ENCODE data around the gene KCNMA1. TPM values are rescaled to one million over a fixed set of nuclear protein-coding genes. Genes with fewer than 3 reads are reported as not detected.

KCNMA1 gene
- total and polyA plus RNA-seq, 2 donors from 2014 or later = 4.2 to 8.9 TPM

DNA sequence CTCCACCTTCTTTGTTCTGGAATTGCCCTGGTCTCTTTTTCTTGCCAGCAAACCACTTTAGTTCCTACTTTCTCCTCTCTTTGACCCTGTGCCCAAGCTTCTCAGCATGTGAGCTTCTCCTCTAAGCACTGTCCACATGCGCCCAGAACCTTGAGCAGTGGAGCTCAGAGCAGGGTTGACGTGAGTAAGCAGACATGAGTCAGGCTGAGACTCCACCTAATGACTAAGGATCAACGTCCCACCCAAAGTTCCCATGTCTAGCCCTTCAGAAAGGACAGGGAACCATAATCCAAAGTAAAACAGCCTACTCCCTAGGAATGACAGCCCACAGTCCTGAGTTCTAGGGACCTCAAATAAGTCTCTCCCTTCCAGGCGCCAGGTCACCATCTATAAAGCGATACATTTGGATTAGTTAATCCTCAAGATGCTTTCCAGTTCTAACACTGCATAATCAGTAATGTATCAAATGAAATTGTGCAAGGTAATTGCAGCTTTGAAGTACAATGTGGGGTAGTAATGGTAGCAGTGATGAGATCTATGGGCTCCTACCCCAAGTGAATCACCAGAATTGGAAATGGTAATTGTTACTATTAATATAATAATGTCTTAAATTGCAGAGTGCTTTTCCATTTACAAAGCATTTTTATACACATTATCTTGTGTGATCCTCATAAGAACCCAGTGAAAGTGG, 44.5 kb downstream of the KCNMA1 start:
- Histone ChIP-seq H3K4me1 (ENCODE audit: control insufficient read depth in 2 of 3, insufficient read depth in 2 of 3, low read depth in 1 of 3, low read length in 3 of 3) (no peaks in the 10 kb centered on the region), H3K4me3 (ENCODE audit: low read length in 3 of 3) (no peak overlapping the region), H3K9me3 (ENCODE audit: control insufficient read depth in 2 of 3, insufficient read depth in 1 of 3, low read length in 3 of 3) (no peaks in the 10 kb centered on the region), H3K36me3 (ENCODE audit: control insufficient read depth in 2 of 3, insufficient read depth in 3 of 3, low read length in 3 of 3) (no peaks in the 10 kb centered on the region), H3K27ac (ENCODE audit: low read depth in 2 of 2, low read length in 2 of 2) (no peak overlapping the region), H3K9ac (ENCODE audit: low read length in 3 of 3) (no peak overlapping the region), H3K27me3 (ENCODE audit: control insufficient read depth, insufficient read depth, low read length) (no peaks in the 10 kb centered on the region)
- FAIRE-seq = no peak
- TF ChIP-seq, protein P1, sequence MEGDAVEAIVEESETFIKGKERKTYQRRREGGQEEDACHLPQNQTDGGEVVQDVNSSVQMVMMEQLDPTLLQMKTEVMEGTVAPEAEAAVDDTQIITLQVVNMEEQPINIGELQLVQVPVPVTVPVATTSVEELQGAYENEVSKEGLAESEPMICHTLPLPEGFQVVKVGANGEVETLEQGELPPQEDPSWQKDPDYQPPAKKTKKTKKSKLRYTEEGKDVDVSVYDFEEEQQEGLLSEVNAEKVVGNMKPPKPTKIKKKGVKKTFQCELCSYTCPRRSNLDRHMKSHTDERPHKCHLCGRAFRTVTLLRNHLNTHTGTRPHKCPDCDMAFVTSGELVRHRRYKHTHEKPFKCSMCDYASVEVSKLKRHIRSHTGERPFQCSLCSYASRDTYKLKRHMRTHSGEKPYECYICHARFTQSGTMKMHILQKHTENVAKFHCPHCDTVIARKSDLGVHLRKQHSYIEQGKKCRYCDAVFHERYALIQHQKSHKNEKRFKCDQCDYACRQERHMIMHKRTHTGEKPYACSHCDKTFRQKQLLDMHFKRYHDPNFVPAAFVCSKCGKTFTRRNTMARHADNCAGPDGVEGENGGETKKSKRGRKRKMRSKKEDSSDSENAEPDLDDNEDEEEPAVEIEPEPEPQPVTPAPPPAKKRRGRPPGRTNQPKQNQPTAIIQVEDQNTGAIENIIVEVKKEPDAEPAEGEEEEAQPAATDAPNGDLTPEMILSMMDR (IDR thresholded peaks at IDR 0.05; ENCODE audit: borderline replicate concordance, extremely low read depth, insufficient read depth) = no peak
- peak in 1 of 5 donors; percentile 9 for DNase-seq
- intact Hi-C loops (cut with DNase I) = no loop called here

DNA sequence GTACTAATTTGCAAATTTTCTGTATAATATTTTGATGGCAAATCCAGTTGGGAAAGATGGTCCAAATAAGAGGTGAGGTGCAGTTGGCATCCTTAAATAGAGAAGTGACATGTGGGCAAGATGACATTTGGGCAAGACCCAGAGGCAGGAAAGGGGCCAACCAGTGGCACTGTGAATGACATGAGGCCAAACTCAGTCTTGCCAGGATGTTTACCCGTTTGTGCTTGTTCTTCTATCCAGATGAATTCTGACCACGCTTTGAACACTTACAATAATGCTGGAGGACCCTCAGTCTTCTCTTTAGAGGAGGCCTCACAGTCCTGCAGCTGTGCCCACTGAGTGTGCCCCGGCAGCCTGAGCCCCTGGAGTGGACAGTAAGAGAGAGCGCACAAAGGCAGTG, 45.1 kb downstream of the KCNMA1 start:
- intact Hi-C loops (cut with DNase I) = no loop called here
- Histone ChIP-seq H3K27ac (ENCODE audit: low read depth in 2 of 2, low read length in 2 of 2) (no peak overlapping the region), H3K9ac (ENCODE audit: low read length in 3 of 3) (no peak overlapping the region), H3K4me1 (ENCODE audit: control insufficient read depth in 2 of 3, insufficient read depth in 2 of 3, low read depth in 1 of 3, low read length in 3 of 3) (no peaks in the 10 kb centered on the region), H3K4me3 (ENCODE audit: low read length in 3 of 3) (no peak overlapping the region), H3K27me3 (ENCODE audit: control insufficient read depth, insufficient read depth, low read length) (no peaks in the 10 kb centered on the region), H3K36me3 (ENCODE audit: control insufficient read depth in 2 of 3, insufficient read depth in 3 of 3, low read length in 3 of 3) (no peaks in the 10 kb centered on the region), H3K9me3 (ENCODE audit: control insufficient read depth in 2 of 3, insufficient read depth in 1 of 3, low read length in 3 of 3) (no peaks in the 10 kb centered on the region)
- TF ChIP-seq, protein P1 (IDR thresholded peaks at IDR 0.05; ENCODE audit: borderline replicate concordance, extremely low read depth, insufficient read depth) = no peak
- no peak for DNase-seq
- FAIRE-seq = no peak

DNA sequence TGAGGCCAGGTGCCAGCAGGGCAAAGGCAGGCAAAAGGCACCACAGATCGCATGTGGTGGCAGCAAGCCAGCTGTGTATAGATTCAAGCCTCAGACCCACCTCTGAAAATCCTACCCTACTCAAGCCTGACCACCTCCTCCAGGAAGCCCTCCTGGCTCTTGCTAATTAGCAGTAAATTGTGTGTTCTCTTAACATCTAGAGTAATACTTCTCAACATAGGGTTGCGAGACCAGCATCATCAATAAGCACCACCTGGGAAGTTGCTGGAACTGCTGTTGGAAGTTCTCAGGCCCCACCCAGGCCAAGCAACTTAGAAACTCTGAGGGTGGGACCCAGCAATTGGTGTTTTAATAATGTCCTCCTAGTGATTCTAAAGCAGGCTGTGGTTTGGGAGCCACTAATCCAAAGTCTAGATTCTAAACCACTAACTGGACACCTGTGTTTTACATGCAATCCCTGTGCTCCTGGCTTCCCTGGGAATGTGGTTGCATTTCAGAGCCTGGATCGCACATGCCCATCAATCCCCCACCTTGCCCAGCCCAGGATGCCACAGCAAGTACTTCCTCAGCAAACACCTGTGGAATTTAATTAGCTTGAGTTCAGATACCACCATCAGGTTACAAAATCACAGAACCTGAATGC, 46.2 kb downstream of the KCNMA1 start:
- Histone ChIP-seq H3K27ac (ENCODE audit: low read depth in 2 of 2, low read length in 2 of 2) (no peak overlapping the region), H3K27me3 (ENCODE audit: control insufficient read depth, insufficient read depth, low read length) (no peaks in the 10 kb centered on the region), H3K9me3 (ENCODE audit: control insufficient read depth in 2 of 3, insufficient read depth in 1 of 3, low read length in 3 of 3) (no peaks in the 10 kb centered on the region), H3K4me3 (ENCODE audit: low read length in 3 of 3) (no peak overlapping the region), H3K36me3 (ENCODE audit: control insufficient read depth in 2 of 3, insufficient read depth in 3 of 3, low read length in 3 of 3) (no peaks in the 10 kb centered on the region), H3K9ac (ENCODE audit: low read length in 3 of 3) (no peak overlapping the region), H3K4me1 (ENCODE audit: control insufficient read depth in 2 of 3, insufficient read depth in 2 of 3, low read depth in 1 of 3, low read length in 3 of 3) (no peaks in the 10 kb centered on the region)
- intact Hi-C loops (cut with DNase I) = no loop called here
- DNase-seq (no peak), FAIRE-seq (no peak)
- TF ChIP-seq, protein P1 (IDR thresholded peaks at IDR 0.05; ENCODE audit: borderline replicate concordance, extremely low read depth, insufficient read depth) = no peak

All from kidney (tissue), 14 donors.